Testis (tissue), 2 donors: Measurements from ENCODE around the gene ZBTB20.

Source experiments
- POLR2A ChIP-seq: fragments of 450-650 bp; IDR thresholded peaks from one replicate; pipeline ENCODE4 v1.6.1; 2017; ENCODE audit warnings: antibody characterized with exemption, mild to moderate bottlenecking, moderate library complexity
- TF ChIP-seq, protein P1 (sequence below), 3 experiments: fragments of 450-650 bp in 2 of 3; fragments of 200-600 bp in 1 of 3; sonication (generic) in 1 of 3; IDR thresholded peaks; one replicate each; pipeline ENCODE4 v1.5.1; 2016 to 2019; ENCODE audit warnings: antibody characterized with exemption in 3 of 3, mild to moderate bottlenecking in 2 of 3, moderate library complexity in 1 of 3

DNA sequence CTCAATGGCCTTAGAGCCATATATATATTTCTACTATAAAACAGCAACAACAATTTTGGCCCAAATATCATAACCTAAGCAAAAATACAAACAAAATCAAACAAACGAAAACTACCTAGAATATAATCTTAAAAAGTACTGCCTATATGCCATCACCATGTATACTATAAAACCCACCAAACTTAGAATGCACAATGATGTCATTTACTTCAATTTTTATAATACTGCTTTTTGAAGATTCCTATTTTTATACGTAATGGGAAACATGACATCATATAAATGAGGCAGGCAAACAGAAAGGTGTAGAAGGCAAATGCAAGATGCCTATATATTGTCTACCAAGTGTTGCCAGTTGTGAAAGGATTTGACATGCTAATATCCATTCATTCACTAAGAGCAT lies 550.9 kb downstream of the ZBTB20 start:
- TF ChIP-seq, protein P1, sequence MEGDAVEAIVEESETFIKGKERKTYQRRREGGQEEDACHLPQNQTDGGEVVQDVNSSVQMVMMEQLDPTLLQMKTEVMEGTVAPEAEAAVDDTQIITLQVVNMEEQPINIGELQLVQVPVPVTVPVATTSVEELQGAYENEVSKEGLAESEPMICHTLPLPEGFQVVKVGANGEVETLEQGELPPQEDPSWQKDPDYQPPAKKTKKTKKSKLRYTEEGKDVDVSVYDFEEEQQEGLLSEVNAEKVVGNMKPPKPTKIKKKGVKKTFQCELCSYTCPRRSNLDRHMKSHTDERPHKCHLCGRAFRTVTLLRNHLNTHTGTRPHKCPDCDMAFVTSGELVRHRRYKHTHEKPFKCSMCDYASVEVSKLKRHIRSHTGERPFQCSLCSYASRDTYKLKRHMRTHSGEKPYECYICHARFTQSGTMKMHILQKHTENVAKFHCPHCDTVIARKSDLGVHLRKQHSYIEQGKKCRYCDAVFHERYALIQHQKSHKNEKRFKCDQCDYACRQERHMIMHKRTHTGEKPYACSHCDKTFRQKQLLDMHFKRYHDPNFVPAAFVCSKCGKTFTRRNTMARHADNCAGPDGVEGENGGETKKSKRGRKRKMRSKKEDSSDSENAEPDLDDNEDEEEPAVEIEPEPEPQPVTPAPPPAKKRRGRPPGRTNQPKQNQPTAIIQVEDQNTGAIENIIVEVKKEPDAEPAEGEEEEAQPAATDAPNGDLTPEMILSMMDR (IDR thresholded peaks at IDR 0.05), result no peak
- TF ChIP-seq POLR2A, result no peak
